GDM1 (cell line): ENCODE results near the gene SPATA33.

Experiments
- DNase-seq: peaks from one replicate; lab custom pipeline; 2025; lab: John Stamatoyannopoulos, UW

SPATA33 gene

DNA sequence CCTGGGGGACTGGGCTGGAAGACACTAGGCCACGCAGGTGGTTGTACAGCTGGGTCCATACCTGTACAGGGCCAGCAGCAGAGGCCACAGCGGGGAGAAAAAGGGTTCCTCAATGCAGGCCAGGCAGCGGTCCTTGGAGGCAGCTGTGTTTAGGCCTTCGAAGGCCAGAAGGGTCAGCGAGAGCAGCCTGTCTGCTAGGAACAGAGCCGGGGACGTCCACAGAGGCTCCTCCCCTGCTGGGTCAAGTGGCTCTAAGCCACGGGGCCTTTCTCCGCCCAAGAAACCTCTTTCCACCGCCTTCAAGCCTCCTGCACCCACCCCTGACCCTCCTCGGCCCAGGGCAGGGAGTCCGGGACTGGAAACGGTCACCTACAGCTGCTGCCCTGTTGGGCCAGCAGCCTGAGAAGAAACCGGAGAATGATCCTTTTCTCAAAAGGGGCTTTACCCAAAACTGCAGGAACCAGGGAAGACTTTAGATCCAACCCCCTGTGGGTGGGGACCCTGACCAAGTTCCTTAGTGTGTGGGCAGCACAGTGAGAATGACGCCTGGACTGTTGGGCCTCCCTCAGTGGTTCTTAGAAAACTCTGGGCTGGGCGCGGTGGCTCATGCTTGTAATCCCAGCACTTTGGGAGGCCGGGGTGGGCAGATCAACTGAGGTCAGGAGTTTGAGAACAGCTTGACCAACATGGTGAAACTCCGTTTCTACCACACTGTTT lies 52.2 kb downstream of the SPATA33 start:
- DNase-seq = no peak

DNA sequence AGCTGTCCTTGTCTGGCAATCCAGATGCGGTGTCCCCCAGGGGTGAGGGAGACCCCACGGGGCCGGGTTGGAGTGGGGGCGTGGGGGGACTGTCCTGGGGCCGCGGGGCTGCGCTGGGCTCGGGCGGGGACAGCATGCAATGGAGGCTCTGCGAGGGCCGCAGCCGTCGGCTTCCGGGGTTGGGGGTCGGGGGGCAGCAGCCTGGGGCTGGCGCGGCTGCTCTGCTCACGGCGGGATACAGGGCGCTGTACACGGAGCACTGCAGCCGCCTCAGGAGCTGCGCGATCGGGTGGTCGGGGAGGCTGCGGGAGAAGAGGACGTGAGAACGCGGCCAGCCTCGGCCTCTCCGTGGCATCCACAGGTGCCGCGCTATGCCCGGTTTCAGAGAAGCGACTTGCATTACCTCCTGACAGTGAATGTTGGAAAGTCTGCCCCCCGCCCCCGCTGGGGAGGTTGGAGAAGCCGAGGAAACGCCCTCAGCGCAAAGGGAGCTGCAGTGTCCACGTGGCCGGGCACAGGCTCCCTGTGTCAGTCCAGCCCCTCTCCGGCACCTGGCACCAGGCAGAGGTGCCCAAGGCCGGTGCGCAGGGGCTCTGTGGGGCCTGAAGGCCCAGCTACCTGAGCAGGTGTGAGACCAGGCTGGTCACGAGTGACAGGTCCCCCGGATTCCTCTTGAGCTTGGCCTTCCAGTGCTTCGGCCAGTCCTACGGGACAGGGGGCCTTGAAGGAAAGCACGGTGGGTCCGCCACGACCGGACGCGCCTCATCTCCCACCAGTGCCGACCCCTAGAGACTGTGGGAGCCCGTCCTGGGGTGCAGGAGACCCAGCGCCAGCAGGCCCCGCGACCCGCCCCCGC lies 53.3 kb downstream of the SPATA33 start:
- no peak for DNase-seq

DNA sequence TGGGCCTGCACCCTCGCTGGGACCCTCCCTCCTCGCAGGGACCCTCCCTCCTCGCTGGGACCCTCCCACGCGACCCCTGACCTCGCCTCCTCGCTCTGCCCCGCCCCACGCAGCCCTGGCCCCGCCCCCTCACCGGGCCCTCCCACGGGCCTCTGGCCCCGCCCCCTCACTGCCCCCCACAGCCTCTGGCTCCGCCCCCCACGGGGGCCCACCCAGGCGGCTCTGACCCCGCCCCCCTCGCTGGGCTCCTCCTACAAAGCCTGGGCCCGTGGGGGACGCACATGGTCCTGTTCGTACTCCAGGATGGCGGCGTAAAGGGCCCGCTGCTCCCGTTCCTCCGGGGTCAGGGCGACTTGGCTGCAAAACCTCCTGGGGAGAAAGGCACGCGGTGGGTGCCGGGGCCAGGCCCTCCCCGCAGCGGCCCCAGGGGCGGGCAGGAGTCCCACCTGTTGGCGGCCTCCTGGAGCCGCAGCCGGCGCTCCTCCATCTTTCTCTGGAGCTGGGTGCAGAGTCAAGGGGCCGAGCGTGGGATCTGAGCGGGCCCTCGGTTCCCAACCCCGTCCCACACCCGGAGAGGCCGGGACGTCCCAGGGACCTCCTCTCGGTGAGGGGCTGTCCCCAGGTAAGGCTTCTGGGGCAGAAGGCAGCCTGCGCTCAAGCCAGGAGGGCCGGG lies 54.1 kb downstream of the SPATA33 start:
- peak; percentile 59 for DNase-seq

DNA sequence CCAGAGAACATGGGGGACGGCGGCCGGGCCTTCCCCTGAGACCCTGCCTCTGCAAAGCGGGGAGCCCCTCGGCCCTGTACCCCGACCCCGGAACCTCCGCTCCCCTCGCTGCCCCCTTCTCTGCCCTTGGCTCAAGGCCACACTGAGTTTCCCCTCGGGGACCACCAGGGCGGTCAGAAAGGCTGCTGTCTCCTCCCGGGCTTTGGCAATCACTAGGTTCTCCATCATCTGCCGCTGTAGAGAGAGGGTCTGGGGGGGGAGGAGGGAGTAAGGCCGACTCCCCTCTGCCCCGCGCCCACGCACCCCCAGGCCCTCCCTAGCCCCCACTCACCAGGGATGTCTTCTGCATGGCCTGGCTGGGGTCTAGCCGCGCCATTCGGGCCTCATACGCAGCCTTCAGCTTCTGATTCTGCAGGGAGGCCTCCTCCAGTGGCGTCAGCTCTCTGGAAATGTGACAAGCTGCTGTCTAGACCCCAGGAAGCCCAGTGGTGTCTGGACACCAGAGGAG lies 54.7 kb downstream of the SPATA33 start:
- DNase-seq = no peak

DNA sequence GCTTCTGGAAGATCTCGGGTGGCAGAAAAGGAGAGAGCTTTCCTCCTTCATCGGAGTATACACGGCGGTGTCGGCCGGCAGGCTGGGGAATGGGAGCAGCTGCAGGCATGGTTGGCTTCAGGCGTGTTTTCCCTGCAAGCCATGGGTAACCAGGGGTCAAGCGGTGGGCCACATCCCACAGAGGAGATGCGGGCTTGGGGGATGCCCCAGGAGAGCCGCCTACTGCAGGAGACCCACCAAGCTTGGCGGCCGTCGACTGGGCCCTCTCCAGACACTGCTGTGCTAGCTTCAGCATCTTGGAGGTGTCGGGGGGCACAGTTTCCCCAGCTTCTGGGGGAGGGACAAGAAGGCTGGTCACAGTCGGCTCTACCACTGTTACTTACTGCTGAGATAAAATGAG lies 58.9 kb downstream of the SPATA33 start:
- no peak for DNase-seq

DNA sequence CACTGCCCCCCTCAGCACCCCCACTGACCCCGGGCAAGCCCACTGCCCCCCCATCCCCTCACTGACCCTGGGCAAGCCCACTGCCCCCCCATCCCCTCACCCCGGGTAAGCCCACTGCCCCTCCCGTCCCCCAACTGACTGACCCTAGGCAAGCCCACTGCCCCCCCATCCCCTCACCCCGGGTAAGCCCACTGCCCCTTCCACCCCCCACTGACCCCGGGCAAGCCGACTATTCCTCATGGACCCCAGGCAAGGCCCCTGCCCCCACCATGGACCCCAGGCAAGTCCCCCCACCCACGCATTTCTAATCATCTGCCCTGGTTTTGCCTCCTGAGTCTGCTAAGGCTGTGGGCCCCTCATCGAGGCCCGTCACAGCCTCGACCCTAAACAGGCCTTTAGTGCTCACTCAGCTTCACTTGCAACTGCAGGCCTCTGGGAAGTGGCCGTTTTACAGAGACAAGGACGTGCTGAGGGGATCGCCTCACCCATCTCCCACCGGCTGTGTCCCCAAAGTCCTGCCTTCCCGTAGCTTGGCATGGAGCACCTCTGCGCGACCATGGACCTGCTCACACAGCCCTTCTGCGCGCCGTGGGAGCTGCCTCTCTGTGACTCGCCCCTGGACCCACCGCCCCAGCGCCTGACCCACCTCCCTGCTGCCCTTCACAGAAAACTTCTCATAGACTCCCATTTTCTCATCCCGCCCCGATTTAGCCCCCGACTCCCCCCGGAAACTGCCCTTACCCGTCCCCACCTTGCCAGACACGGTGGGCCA lies 59.5 kb downstream of the SPATA33 start:
- DNase-seq = no peak

DNA sequence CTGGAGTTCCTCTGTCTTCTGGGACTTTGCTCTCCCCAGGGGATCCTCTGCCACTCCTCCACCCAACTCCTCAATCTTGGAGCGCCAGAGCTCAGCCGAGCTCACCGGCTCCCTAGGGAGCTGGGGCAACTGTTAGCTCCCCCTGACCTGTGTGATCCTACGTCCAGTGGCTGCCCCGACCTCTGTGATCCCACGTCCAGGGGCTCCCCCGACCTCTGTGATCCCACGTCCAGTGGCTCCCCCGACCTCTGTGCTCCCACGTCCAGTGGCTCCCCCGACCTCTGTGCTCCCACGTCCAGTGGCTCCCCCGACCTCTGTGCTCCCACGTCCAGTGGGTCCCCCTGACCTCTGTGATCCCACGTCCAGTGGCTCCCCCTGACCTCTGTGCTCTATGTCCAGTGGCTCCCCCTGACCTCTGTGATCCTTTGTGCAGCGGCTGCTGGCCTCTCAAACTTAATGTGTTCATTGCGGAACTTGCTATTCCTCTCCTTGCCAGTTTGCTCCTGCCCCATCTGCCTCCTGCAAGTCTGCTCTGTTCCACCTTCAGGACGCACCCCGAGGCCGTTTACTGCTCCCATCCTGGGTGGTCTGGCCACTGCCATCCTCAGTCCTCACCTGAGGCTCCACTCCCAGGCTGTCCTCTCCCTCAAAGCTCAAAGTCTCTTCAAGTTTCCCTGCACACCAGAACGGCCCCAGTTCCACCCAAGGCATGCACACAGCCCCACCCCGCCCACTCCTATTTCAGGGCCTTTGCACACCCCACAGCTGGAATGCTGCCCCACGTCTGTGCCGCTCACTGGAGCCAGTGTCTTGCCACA lies 60.3 kb downstream of the SPATA33 start:
- no peak for DNase-seq
